CD4-positive, alpha-beta T cell treated with Interleukin-21 for 1 hour (primary cell): Measurements from ENCODE around the gene CYP8B1.
"Not testable (repeated sequence)": the region's sequence is repeated elsewhere in the genome, so short reads cannot be mapped to it uniquely, and the experiment has no call there.

Experiments
- DNase-seq: peaks from one replicate; pipeline ENCODE4 v3.0.0-alpha.2; 2020

The CYP8B1 gene

DNA sequence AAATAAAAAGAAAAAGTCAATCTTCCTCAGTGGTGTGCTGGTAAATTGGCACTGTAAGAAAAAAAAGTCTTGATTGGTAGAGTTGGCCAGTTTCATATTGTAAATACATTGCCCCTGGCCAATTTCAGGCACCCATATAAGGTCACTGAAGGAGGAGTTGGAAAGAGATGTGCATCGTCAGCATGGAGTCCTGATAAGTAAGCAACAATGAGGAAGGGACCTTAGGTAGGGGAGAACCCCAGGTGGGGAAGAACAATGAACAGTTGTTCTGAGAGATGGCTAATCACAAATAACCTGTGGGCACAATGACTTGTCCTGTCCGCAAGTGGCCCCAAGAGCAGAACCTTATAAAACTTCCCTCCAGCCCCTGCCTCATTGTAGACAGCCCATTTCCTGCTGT, 8.6 kb upstream of the CYP8B1 start:
- DNase-seq: no peak

DNA sequence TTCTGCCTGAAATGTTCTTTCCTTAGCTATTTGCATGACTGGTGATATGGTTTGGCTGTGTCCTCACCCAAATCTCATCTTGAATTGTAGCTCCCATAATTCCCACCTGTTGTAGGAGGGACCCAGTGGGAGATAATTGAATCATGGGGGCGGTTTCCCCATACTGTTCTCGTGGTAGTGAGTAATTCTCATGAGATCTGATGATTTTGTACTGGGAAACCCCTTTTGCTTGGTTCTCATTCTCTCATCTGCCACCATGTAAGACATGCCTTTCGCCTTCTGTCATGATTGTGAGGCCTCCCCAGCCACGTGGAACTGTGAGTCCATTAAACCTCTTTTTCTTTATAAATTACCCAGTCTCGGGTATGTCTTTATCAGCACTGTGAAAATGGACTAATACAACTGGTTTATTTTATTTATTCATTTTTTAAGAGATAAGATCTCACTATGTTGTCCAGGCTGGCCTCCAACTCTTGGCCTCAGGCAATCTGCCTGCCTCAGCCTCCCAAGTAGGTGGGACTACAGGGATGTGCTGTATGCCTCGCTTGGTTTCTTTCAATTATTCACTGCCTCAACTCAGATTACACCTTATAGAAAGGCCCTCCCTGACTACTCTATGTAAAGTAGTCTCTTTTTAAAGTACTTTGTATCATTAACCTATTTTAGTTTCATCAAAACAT, 7.7 kb upstream of the CYP8B1 start:
- not testable (repeated sequence) for DNase-seq

DNA sequence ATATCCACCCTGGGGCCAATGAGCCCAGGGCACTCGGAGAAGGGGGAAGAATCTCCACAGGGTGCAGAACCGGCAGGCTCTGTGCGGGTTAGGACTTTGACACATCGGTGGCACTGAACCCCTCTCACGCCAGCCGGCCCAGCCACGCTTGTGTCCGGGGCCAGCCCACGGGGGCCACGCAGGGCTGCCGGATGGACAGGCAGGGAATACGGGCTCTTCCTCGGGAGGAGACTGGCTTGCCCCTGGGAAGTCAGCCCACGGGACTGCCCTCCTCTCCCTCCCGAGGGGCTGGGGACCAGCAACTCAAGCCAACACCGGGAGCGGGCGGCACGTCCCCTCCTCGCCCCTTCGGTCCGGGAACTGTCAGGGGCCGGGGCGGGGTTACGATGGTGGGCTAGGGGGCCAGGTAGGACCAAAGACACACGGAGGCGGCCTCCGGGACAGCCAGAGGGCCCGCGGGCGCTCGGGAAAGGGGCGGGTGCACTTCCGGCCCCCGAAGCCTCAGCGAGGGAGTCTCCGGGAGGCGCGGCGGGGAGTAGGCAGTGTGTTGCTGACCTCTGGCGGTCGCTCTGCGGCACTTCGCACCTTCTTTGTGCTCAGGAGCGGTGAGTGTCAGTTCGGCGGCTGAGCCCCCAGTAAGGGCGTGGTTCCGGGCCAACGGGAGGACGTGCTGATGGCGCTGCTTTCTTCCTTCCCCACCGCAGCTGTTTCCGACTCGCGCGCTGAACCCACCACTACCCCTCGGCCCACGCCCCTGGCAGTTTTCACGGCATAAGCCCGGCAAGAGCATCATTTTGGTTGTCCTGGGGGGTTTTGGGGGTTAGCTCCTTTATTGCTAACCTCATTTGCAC, 5.1 kb upstream of the CYP8B1 start:
- DNase-seq: peak; percentile 90

DNA sequence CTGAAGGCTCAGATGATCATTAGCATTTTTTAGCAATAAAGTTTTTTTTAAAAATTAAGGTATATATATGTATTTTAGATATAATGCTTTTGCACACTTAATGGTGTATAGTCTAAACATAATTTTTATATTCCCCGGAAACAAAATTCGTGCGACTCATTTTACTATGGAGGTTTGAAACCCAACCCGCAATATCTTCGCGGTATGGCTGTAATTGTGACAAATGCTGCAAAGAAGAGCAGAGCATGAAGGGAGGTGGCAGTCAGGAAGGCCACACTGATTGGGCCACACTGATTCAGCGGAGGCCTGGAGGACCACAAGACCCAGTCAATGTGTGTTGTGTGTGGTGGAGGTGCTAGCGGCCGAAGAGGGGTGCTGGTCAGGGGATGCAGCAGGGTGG, 4.5 kb upstream of the CYP8B1 start:
- no peak for DNase-seq

DNA sequence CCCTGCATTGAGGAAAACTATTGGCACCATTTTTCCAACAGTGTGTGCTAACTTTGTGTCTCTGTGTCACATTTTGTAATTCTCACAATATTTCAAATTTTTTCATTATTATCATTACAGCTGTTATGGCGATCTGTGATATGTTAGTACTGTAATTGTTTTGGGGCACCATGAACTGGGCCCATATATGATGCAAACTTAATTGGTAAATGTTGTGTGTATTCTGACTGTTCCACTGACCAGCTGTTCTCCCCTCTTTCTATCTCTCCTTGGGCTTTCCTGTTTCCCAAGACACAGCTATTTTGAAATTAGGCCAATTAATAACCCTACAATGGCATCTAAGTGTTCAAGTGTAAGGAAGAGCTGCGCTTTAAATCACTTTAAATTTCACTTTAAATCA, 2.2 kb upstream of the CYP8B1 start:
- DNase-seq: no peak

DNA sequence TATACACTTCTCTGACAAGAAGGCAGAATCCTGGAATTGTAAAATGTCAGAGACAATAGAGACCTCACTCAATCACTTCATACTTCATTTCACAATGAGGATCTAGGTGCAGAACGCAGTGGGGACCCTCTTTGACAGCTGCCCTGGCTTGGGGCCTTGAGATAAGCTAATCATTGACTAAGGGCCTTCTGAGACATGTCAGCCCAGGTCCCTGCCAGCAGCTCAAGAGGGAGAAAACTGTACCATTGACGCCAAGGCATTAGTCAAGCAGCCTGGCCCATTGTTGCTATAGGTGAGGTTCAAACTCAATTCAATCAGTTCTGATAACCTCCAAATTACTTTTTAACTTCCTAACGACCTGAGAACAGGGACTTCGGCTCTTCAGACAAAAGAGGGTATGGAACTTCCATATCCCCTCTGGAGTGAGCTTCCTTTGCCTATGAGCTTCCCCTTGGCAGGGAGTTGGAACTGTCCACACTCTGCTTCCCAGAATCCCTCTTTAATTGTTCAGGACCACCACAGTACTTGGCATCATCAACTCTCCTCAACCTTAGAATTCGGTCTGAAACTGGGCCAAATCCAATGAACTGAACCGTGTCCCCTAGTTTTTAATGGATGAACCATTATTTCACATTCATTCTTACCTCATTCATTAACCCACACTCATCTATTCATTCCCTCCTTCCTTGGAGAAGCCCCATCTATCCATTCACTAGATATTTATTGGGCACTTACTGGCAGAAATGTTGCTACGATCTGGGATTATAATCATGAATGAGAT, 1.5 kb upstream of the CYP8B1 start:
- no peak for DNase-seq

DNA sequence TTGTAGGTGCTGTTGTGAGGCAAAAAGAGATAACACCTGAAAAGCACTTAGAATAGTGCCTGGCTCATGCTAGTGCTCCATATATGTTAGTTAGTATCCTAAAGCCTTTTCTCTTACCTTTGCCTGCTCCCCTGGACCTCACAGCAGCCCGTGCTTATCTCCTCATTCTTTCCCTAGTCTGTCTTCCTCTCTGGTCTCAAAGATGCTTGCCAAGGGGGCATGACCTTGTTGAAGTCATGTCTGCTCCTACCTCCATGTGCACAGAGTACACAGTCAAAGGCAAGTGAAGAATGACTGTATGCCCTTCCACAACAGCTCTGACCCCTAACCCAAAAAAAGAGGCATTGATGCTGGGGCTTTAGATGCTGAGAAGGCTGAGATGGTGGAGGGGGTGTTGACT, 722 bp upstream of the CYP8B1 start:
- DNase-seq: no peak

DNA sequence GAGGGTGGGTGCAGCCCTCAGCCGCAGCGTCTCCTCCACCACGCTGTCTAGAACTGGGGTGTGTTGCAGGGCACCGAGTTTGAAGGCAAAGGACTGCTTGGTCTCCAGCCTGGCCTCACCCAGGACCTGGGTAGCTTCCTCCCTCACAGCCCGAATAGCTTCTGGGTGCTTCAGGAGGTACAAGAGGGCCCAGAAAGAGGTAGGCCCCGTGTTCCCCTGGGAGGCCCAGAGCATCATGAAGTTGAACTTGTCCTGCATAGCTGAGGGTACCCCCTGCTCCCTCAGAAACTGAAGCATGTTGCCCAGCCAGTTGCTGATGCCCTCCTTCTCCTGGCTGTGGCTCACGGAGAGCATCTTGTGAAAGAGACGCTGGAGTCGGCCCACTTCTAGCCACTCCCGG, 930 bp downstream of the CYP8B1 start:
- no peak for DNase-seq

DNA sequence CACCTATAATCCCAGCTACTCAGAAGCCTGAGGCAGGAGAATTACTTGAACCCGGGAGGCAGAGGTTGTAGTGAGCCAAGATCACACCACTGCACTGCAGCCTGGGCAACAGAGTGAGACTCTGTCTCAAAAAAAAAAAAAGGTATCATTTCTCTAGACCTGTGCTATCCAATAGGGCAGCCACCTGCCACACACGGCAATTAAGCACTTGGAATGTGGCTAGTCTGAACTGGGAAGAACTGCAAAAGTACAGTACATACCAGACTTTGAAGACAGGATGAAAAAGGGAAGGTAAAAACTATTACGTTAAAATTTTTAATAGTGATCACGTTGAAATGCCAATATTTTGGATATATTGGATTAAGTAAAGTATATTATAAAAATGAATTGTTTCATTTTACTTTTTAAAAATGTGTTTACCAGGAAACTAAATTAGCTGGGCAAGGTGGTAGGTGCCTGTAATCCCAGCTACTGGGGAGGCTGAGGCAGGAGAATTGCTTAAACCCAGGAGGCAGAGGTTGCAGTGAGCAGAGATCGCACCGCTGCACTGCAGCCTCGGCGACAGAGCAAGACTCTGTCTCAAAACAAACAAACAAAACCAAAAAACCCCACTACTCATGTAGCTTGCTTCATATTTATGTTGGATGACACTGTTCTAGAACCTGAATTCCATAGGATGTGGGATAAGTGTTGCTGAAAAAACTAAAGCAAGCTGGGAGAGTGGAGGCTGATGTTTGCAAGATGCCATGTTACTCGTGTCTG, 2.3 kb downstream of the CYP8B1 start:
- no peak for DNase-seq

DNA sequence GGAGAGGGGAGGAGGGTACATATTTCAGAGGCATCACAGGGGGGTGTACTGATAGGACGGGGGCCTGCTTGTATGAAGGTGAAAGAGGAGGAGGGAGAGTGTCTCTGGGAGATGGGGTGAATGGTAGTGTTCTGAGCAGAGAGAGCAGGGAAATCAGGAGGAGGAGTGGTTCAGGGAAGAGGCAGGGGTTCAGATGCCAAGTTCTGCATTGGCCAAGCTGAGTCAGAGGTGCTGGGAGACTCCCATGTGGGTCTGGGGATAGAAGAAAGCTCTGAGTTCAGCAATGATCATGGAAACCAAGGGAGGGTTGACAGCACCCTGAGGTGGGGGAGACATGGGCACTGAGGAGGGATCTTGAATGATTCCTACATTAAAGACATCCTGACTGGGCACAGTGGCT, 3.0 kb downstream of the CYP8B1 start:
- no peak for DNase-seq

DNA sequence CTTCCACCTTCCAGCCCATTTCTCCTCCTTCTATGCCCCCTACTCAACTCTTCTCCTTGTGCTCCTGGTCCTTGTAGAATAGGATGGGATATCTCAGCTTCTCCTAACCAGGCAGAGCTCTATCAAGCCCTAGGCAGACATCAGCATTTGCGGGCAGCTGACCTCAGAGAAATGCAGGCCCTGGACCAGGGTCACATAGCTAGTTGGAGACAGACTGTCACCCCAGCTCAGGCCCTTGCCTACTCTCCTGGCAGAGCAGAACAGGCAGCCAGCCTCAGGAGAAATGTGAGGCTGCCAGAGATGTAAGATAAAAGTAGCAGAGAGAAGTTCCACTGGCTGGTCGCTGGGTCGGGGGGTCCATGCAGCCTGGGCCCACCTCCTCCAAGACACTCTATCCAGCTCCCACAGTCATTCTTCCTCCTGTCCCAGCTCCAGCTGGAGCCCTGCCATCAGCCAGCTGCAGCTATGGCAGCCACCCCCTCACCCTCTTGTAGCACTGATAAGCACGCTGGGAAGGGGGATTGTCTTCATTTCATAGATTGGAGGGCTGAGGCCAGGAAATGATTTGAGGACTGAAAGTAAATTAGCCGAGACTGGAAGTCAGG, 4.0 kb downstream of the CYP8B1 start:
- no peak for DNase-seq

DNA sequence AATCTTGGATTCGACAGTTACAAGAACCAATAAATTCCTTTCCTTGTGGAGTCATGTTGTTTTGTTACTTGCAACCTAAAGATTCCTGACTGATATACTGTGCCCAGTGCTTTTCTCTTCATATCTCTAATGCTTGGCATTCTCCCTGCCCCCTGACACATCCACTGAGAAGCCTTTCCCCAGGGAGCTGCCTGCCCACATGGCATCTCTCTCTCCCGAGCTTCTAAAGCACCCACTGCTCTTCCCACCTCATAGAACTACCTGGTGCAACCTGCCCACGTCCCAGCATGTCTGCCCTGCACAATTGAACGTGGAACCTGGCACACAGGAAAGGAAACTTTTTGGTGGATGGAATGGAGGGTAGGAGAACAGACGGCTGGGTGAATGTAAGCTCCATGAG, 6.8 kb downstream of the CYP8B1 start:
- no peak for DNase-seq

DNA sequence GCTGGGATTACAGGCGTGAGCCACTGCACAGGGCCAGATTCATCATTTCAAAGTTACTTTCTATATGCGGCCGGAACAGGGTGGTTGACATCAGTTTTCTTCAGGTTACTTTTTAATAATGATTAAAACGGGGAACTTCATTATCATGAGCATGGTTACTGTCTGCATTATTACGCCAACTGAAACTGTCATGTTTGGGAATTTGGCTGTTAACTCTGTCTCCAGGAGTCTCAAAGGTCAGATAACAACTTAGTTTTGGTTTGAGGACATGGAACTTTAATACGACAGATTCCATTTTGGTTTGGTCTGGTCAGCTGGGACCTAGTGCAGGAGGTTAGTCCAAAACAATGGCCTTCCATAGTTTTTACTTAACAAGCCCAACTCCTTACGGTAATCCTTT, 8.5 kb downstream of the CYP8B1 start:
- no peak for DNase-seq

DNA sequence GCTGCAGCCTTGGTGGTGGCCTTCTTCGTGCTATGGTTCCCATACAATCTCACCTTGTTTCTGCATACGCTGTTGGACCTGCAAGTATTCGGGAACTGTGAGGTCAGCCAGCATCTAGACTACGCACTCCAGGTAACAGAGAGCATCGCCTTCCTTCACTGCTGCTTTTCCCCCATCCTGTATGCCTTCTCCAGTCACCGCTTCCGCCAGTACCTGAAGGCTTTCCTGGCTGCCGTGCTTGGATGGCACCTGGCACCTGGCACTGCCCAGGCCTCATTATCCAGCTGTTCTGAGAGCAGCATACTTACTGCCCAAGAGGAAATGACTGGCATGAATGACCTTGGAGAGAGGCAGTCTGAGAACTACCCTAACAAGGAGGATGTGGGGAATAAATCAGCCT, 10.4 kb downstream of the CYP8B1 start:
- DNase-seq: no peak

DNA sequence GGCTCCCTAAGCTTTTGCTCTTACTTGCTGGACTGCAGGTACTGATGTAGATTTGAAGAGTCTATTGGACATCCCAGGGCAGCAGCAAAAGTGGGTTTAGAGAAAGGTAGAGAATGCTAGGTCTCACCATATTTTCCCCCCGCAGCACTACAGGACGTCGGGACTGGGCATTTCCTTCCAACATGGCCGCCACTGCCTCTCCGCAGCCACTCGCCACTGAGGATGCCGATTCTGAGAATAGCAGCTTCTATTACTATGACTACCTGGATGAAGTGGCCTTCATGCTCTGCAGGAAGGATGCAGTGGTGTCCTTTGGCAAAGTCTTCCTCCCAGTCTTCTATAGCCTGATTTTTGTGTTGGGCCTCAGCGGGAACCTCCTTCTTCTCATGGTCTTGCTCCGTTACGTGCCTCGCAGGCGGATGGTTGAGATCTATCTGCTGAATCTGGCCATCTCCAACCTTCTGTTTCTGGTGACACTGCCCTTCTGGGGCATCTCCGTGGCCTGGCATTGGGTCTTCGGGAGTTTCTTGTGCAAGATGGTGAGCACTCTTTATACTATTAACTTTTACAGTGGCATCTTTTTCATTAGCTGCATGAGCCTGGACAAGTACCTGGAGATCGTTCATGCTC, 11.2 kb downstream of the CYP8B1 start:
- no peak for DNase-seq

DNA sequence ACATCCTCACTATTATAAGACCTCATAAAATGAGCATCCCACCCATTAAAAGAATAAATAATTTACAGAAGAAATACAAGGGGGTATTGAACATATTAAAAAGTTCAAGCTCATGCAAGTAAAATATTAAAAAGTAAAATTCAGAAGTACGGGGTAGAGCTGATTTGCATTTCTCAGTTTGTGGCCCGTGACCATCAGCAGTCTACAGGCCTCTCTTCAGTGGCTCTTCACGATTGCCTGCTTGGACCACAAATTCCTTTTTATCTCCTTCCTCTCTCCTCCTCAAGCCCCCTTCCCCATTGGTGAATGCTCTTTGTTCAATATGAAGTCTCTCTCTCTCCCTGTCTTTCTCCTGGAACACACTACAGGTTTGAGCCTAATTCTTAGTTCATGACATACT, 19.1 kb downstream of the CYP8B1 start:
- no peak for DNase-seq

DNA sequence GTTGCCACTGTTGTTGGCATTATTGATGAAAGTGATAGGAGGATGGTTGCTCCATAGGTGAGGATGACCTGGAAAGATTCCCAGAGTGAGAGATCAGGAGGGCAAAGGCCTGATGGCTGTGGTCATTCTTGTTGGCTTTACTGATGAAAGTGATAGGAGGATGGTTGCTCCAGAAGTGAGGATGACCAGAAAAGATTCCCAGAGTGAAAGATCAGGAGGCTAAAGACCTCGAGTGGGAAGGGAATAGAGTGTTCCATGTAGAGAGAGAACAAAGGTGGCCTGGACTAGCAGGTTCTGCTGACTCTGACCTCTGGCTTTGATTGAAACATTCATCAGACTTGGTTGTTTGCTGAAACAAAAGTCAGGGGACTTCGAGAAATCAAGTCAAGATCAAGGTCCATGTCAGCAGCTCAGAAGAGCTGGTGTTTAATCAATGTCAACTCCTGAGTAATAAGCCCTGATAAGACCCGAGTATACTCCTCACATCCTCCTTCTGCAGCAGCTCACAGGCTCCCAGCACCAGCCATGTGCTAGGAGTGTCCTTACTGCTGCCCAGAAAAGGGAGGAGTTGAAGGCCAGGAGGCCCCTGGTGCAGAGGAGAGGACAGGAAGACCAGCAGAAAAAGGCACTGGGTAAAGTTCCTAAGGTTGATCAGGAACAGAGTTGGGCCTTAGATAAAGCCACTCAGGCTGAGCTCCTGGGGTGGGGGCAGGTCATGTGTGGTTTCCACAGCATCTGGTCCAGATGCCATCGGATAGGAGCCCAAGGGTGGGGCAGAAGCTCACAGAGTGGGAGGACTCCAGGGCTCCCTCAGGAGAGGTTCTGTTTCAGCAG, 19.9 kb downstream of the CYP8B1 start:
- DNase-seq: no peak

DNA sequence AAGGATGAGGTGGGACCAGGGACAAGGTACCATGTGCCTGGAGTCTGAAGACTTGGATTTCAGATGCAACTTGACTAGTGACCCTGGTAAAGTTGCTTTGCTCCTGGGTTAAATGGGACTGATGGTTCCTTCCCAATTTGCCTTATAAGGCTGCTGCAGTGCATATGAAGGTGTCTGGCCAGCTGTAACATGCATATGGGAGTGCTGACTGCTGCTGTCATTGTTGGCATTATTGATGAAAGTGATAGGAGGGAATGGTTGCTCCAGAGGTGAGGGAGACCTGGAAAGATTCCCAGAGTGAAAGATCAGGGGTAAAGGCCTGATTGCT, 20.5 kb downstream of the CYP8B1 start:
- DNase-seq: no peak

DNA sequence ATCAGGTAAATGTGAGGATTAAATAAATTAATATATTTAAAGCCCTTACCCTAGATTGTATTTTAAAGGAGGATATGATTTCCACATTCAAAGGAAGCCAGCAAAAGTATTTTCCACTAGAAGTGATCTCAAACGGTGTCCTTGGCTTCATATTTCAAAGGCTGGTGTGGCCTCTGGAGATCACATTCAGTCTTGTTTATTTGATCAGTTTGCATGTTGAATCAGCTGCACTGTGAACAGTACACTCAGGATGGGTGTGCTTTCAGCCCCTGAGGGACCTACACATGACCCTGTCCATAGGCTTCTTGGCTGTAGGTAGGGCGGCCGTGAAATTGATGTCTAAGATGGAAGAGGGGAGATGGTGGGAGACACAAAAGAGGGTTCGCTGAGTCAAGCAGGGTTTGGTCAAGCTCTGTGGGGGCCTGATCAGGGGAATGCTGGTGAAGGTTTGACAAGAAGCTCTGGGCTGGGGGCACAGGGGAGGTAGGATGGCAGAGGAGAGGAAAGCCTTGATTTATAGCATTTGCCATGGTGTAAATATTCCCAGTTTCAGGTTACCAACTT, 21.9 kb downstream of the CYP8B1 start:
- no peak for DNase-seq

DNA sequence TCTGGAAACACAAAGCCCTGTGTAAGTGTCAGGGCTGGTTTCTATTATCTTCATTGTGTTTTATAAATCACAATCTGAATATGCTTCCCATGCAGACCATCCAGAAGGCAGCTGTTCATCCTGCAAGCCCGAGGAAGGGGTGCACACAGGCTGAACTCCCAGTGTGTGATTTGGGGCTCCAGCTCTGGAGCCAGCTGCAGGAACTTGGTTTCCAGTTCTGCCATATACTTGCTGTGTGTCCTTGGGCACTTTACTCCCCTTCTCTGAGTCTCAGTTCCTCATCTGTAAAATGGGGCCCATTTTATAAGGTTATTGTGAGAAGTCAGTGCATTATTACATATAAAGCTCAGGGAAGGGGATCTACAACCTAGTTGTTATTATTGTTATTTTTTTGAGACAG, 22.6 kb downstream of the CYP8B1 start:
- DNase-seq: no peak

DNA sequence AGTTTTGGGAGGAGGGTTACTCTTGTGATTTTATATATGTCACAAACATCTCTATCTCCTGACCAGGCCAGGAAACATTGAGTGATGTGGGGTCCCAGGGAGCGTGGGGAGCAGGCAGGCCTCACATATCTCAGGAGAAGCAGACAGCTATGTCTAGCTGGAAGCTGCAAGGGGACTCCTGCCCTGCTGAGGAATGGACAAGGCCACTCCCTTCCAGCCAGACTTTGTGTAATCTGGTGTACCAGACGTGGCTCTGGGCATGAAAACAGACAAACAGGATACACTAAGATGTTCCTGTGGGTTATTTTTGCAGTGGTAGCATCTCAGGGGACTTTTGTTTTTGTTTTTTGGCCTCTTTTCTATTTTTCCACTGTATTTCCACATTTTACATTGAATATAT, 23.2 kb downstream of the CYP8B1 start:
- DNase-seq: no peak
